H9 (cell line): Measurements from ENCODE around the gene PPP1R14B. TPM values are rescaled to one million over a fixed set of nuclear protein-coding genes. Genes with fewer than 3 reads are reported as not detected.
A peak's percentile ranks its signal among the peaks of the same experiment; 100 is the strongest.

Source experiments
- DNase-seq: peaks from one replicate; pipeline ENCODE4 v3.0.0-alpha.2; 2017
- H2AFZ ChIP-seq: one replicate; pipeline ENCODE4 v1.6.1; 2013; ENCODE audit warnings: mild to moderate bottlenecking, low read length, control low read depth, moderate library complexity
- H2AK5ac ChIP-seq: 2 replicates; pipeline ENCODE4 v1.6.1; 2013; ENCODE audit warnings: low read length, control low read depth, mixed read lengths; ENCODE audit not compliant: insufficient read length
- H2BK120ac ChIP-seq: one replicate; pipeline ENCODE4 v1.6.1; 2013; ENCODE audit warnings: low read depth, mild to moderate bottlenecking, low read length, control low read depth, inconsistent platforms; ENCODE audit not compliant: poor library complexity, severe bottlenecking
- H2BK12ac ChIP-seq: 2 replicates; pipeline ENCODE4 v1.6.1; 2013; ENCODE audit warnings: low read length, control low read depth, mixed read lengths, low read depth; ENCODE audit not compliant: insufficient read length
- H2BK15ac ChIP-seq: 2 replicates; pipeline ENCODE4 v1.6.1; 2013; ENCODE audit warnings: low read depth, low read length, control low read depth
- H2BK20ac ChIP-seq: one replicate; pipeline ENCODE4 v1.6.1; 2013; ENCODE audit warnings: low read depth, mild to moderate bottlenecking, low read length, control low read depth, inconsistent platforms; ENCODE audit not compliant: poor library complexity, severe bottlenecking
- H2BK5ac ChIP-seq: 2 replicates; pipeline ENCODE4 v1.6.1; 2013; ENCODE audit warnings: low read length, control low read depth, mixed read lengths; ENCODE audit not compliant: insufficient read length
- H3K14ac ChIP-seq: 2 replicates; pipeline ENCODE4 v1.6.1; 2013; ENCODE audit warnings: low read length, control low read depth; ENCODE audit not compliant: insufficient read depth
- H3K18ac ChIP-seq: 2 replicates; pipeline ENCODE4 v1.6.1; 2013; ENCODE audit warnings: low read depth, mild to moderate bottlenecking, mixed read lengths, low read length, control low read depth; ENCODE audit not compliant: insufficient read length
- H3K23ac ChIP-seq: 2 replicates; pipeline ENCODE4 v1.6.1; 2013; ENCODE audit warnings: low read length, control low read depth, mixed read lengths, low read depth; ENCODE audit not compliant: insufficient read length
- H3K23me2 ChIP-seq: 2 replicates; pipeline ENCODE4 v1.6.1; 2013; ENCODE audit warnings: low read depth, mild to moderate bottlenecking, mixed read lengths, low read length, control low read depth; ENCODE audit not compliant: insufficient read length, poor library complexity, severe bottlenecking
- H3K27ac ChIP-seq: 2 replicates; pipeline ENCODE4 v1.5.1; 2013; ENCODE audit warnings: low read length, control low read depth, mixed read lengths, low read depth; ENCODE audit not compliant: insufficient read length
- H3K27me3 ChIP-seq: 2 replicates; pipeline ENCODE4 v1.6.1; 2013; ENCODE audit warnings: low read length, control low read depth, inconsistent platforms; ENCODE audit not compliant: insufficient read depth
- H3K4ac ChIP-seq: 2 replicates; pipeline ENCODE4 v1.6.1; 2013; ENCODE audit warnings: low read depth, mild to moderate bottlenecking, control low read depth, inconsistent platforms, low read length, moderate library complexity
- H3K4me1 ChIP-seq: 2 replicates; pipeline ENCODE4 v1.6.1; 2013; ENCODE audit warnings: low read length, control low read depth, inconsistent platforms; ENCODE audit not compliant: insufficient read depth
- H3K4me2 ChIP-seq: 2 replicates; pipeline ENCODE4 v1.6.1; 2013; ENCODE audit warnings: low read length, control low read depth, mixed read lengths; ENCODE audit not compliant: insufficient read length, insufficient read depth
- H3K56ac ChIP-seq: 2 replicates; pipeline ENCODE4 v1.6.1; 2013; ENCODE audit warnings: low read depth, mild to moderate bottlenecking, mixed read lengths, low read length, control low read depth; ENCODE audit not compliant: insufficient read length
- H3K79me1 ChIP-seq: 2 replicates; pipeline ENCODE4 v1.6.1; 2013; ENCODE audit warnings: low read depth, mild to moderate bottlenecking, moderate library complexity, low read length, control low read depth, inconsistent platforms; ENCODE audit not compliant: insufficient read depth, poor library complexity, severe bottlenecking
- H3K79me2 ChIP-seq: 2 replicates; pipeline ENCODE4 v1.6.1; 2013; ENCODE audit warnings: low read length, control low read depth, inconsistent platforms; ENCODE audit not compliant: insufficient read depth
- H3K9ac ChIP-seq: 2 replicates; pipeline ENCODE4 v1.6.1; 2013; ENCODE audit warnings: low read length, control low read depth, mixed read lengths; ENCODE audit not compliant: insufficient read length; ENCODE audit errors: extremely low read depth
- H3K9me3 ChIP-seq: one replicate; pipeline ENCODE4 v1.6.1; 2013; ENCODE audit warnings: low read depth, low read length, inconsistent platforms; ENCODE audit not compliant: control insufficient read depth
- H3T11ph ChIP-seq: one replicate; pipeline ENCODE4 v1.6.1; 2013; ENCODE audit warnings: mild to moderate bottlenecking, low read length, control low read depth, inconsistent platforms
- H4K20me1 ChIP-seq: one replicate; pipeline ENCODE4 v1.6.1; 2013; ENCODE audit not compliant: control insufficient read depth, insufficient read length, insufficient read depth
- H4K5ac ChIP-seq: 2 replicates; pipeline ENCODE4 v1.6.1; 2013; ENCODE audit warnings: low read depth, mild to moderate bottlenecking, mixed read lengths, low read length, control low read depth; ENCODE audit not compliant: insufficient read length
- H4K8ac ChIP-seq: replicated peaks from 2 replicates; pipeline ENCODE4 v1.6.1; 2013; ENCODE audit warnings: low read length, control low read depth, mixed read lengths, low read depth; ENCODE audit not compliant: insufficient read length
- H4K91ac ChIP-seq: 2 replicates; pipeline ENCODE4 v1.6.1; 2013; ENCODE audit warnings: low read depth, mild to moderate bottlenecking, moderate library complexity, mixed read lengths, low read length, control low read depth; ENCODE audit not compliant: insufficient read length
- H3K27ac Mint-ChIP-seq, 3 experiments: 2 replicates in 2 of 3; 3 replicates in 1 of 3; pipeline ENCODE4 v1.8.0; 2020 to 2021; ENCODE audit warnings: mixed read lengths in 3 of 3, mild to moderate bottlenecking in 1 of 3, moderate library complexity in 1 of 3
- H3K27me3 Mint-ChIP-seq: 2 replicates; pipeline ENCODE4 v1.8.0; 2021; ENCODE audit warnings: low read depth, mild to moderate bottlenecking, moderate library complexity, mixed read lengths
- H3K36me3 Mint-ChIP-seq, 3 experiments: 2 replicates in 2 of 3; 3 replicates in 1 of 3; pipeline ENCODE4 v1.8.0; 2020 to 2021; ENCODE audit warnings: low read depth in 3 of 3, mixed read lengths in 3 of 3; ENCODE audit not compliant: insufficient read depth in 1 of 3
- H3K4me1 Mint-ChIP-seq, 2 experiments: 2 replicates each; pipeline ENCODE4 v1.8.0; 2020; ENCODE audit warnings: mixed read lengths in 2 of 2
- H3K4me3 Mint-ChIP-seq, 2 experiments: 2 replicates in 1 of 2; 3 replicates in 1 of 2; pipeline ENCODE4 v1.8.0; 2020 to 2021; ENCODE audit warnings: mild to moderate bottlenecking in 2 of 2, mixed read lengths in 2 of 2, moderate library complexity in 1 of 2
- H3K9me3 Mint-ChIP-seq, 2 experiments: 2 replicates in 1 of 2; 3 replicates in 1 of 2; pipeline ENCODE4 v1.8.0; 2020; ENCODE audit warnings: mild to moderate bottlenecking in 2 of 2, mixed read lengths in 2 of 2, moderate library complexity in 1 of 2
- CTCF ChIP-seq: fragments of 200-600 bp; sonication (generic); conservative IDR thresholded peaks from 3 replicates; pipeline ENCODE4 v1.8.0; 2021; ENCODE audit warnings: antibody characterized with exemption, mild to moderate bottlenecking
- WGBS: extraction: QIAGEN DNeasy Blood & Tissue Kit; methylation state at CpG from one replicate; pipeline ENCODE4 v1.1.7; 2013; ENCODE audit warnings: missing lambda C conversion rate, low lambda C conversion rate, mixed read lengths; ENCODE audit not compliant: insufficient read length; ENCODE audit errors: extremely low coverage; 5-methylcytosine and 5-hydroxymethylcytosine counted together
- total RNA-seq: library from RNA; stranded (reverse); gene quantifications from 2 replicates; pipeline ENCODE4 v1.2.1, GENCODE V29; 2021

Gene PPP1R14B
- total RNA-seq, 1 experiment from 2014 or later = 358 TPM

DNA sequence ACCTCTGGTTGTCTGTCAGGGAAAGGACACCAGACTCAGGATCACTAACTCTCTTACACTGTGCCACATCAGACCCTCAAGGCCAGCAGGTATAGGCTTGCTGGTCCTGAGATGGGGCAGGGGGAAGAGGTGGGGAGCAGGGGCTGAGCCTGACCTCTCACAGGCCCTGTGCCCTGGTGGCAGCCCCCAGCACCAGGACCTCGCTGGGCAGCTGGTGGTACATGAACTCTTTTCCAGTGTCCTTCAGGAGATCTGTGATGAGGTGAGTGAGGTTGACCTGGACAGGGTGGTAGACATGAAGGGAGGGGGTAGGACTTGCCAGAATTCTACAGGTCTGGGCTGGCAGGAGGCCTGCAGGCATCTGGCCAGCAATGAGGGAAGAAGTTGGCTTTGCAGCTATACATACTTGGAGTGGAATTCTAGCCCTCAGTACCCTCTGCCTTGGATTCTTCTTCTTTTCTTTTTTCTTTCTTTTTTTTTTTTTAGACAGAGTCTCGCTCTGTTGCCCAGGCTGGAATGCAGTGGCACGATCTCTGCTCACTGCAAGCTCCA, 19.3 kb downstream of the PPP1R14B start:
- H3K4me2 ChIP-seq = no peak overlapping the region

More for the DNA sequence above, 19.3 kb downstream of the PPP1R14B start:
- Histone ChIP-seq H3K9me3 (no peaks in the 10 kb centered on the region), H3T11ph (no peak overlapping the region), H2BK120ac (no peak overlapping the region), H3K79me1 (no peaks in the 10 kb centered on the region), H2BK20ac (no peak overlapping the region), H3K27me3 (no peaks in the 10 kb centered on the region), H3K56ac (no peak overlapping the region), H4K5ac (no peak overlapping the region), H3K4ac (no peak overlapping the region), H3K4me1 (0 out of 2 replicates have a peak, but pooled peaks cover 3% of the 10 kb centered on the region), H3K18ac (no peak overlapping the region), H3K9ac (no peak overlapping the region), H4K20me1 (no peaks in the 10 kb centered on the region), H3K23ac (no peak overlapping the region), H4K91ac (no peak overlapping the region), H2AFZ (no peak overlapping the region), H3K23me2 (peaks cover 27% of the 10 kb centered on the region), H2AK5ac (no peak overlapping the region), H2BK15ac (peak overlapping the region; percentile 33; the same call in 1 of the 2 replicates), H3K27ac (no peak overlapping the region), H2BK12ac (no peak overlapping the region), H2BK5ac (no peak overlapping the region), H4K8ac (no peak overlapping the region), H3K14ac (no peak overlapping the region), H3K79me2 (no peaks in the 10 kb centered on the region)
- peak overlapping the region; percentile 80 to 91 for H3K4me3 Mint-ChIP-seq
- no peak overlapping the region for H3K27ac Mint-ChIP-seq
- no peak for TF ChIP-seq CTCF
- H3K4me1 Mint-ChIP-seq = peaks cover 23 to 34% of the 10 kb centered on the region in 2 experiments
- WGBS = no CpG with 5 or more reads among the region's 3 CpGs
- H3K27me3 Mint-ChIP-seq = peaks cover 11% of the 10 kb centered on the region
- no peak for DNase-seq
- H3K36me3 Mint-ChIP-seq = peaks cover 0 to 14% (median 10%) of the 10 kb centered on the region in 3 experiments; a peak in 4 of 7 replicates
- H3K9me3 Mint-ChIP-seq = no peaks in the 10 kb centered on the region
